OCI-LY1 (cell line): ENCODE measurements around the gene EFHD1.
"Not testable (repeated sequence)": the region's sequence is repeated elsewhere in the genome, so short reads cannot be mapped to it uniquely, and the experiment has no call there.

Source experiments
- H2AFZ ChIP-seq: fragments of 200-600 bp; sonication (generic), shearing (Covaris generic); 2 replicates; pipeline ENCODE4 v1.6.0; 2014; ENCODE audit warnings: antibody characterized with exemption, mild to moderate bottlenecking, low read length
- H3F3A ChIP-seq: fragments of 200-600 bp; sonication (generic), shearing (Covaris generic); 2 replicates; pipeline ENCODE4 v1.6.0; 2014; ENCODE audit warnings: mild to moderate bottlenecking, antibody characterized with exemption, low read length, moderate library complexity; ENCODE audit not compliant: insufficient read depth
- H3K27ac ChIP-seq: fragments of 200-600 bp; sonication (generic); 2 replicates; pipeline ENCODE4 v1.5.1; 2014; ENCODE audit warnings: low read length, mixed run types, mild to moderate bottlenecking, low read depth; ENCODE audit not compliant: poor library complexity, severe bottlenecking
- H3K27me3 ChIP-seq: fragments of 200-600 bp; sonication (generic); 2 replicates; pipeline ENCODE4 v1.6.0; 2014; ENCODE audit warnings: antibody characterized with exemption, mild to moderate bottlenecking, low read length, moderate library complexity; ENCODE audit not compliant: insufficient read depth
- H3K36me3 ChIP-seq: fragments of 200-600 bp; sonication (generic); 2 replicates; pipeline ENCODE4 v1.6.1; 2014; ENCODE audit warnings: mild to moderate bottlenecking, antibody characterized with exemption, low read length, moderate library complexity, mixed read lengths; ENCODE audit not compliant: insufficient read depth
- H3K4me1 ChIP-seq: fragments of 200-600 bp; sonication (generic); 2 replicates; pipeline ENCODE4 v1.5.1; 2014; ENCODE audit warnings: mild to moderate bottlenecking, low read length, moderate library complexity; ENCODE audit not compliant: insufficient read depth, severe bottlenecking
- H3K4me2 ChIP-seq: fragments of 200-600 bp; sonication (generic), shearing (Covaris generic); 2 replicates; pipeline ENCODE4 v1.6.1; 2014; ENCODE audit warnings: low read length
- H3K4me3 ChIP-seq: fragments of 200-600 bp; sonication (generic); 2 replicates; pipeline ENCODE4 v1.5.1; 2014; ENCODE audit warnings: low read length, low read depth, mild to moderate bottlenecking, mixed read lengths; ENCODE audit not compliant: poor library complexity, severe bottlenecking
- H3K79me2 ChIP-seq: fragments of 200-600 bp; shearing (Covaris generic); 2 replicates; pipeline ENCODE4 v1.6.1; 2016; ENCODE audit warnings: mixed run types, low read length, mixed read lengths; ENCODE audit not compliant: insufficient read depth
- H3K9ac ChIP-seq: fragments of 200-600 bp; sonication (generic), shearing (Covaris generic); 2 replicates; pipeline ENCODE4 v1.6.1; 2014; ENCODE audit warnings: mild to moderate bottlenecking, low read length, mixed read lengths
- H3K9me2 ChIP-seq: fragments of 200-600 bp; sonication (generic), shearing (Covaris generic); 2 replicates; pipeline ENCODE4 v1.6.1; 2014; ENCODE audit warnings: low read depth, mild to moderate bottlenecking, low read length, mixed read lengths
- H3K9me3 ChIP-seq: fragments of 200-600 bp; shearing (Covaris generic); 2 replicates; pipeline ENCODE4 v1.6.1; 2014; ENCODE audit warnings: low read length, mixed read lengths
- H4K20me1 ChIP-seq: fragments of 200-600 bp; sonication (generic), shearing (Covaris generic); 2 replicates; pipeline ENCODE4 v1.6.0; 2016; ENCODE audit warnings: mild to moderate bottlenecking, low read length; ENCODE audit not compliant: insufficient read depth
- CTCF ChIP-seq: fragments of 200-600 bp; sonication (generic), shearing (Covaris generic); IDR thresholded peaks from 2 replicates; pipeline ENCODE4 v1.5.1; 2017; ENCODE audit warnings: mild to moderate bottlenecking, antibody characterized with exemption, low read length, moderate library complexity, mixed read lengths
- EZH2 ChIP-seq: fragments of 200-600 bp; sonication (generic), shearing (Covaris generic); IDR thresholded peaks from 2 replicates; pipeline ENCODE4 v1.8.0; 2017; ENCODE audit warnings: borderline replicate concordance, mixed run types, mild to moderate bottlenecking, antibody characterized with exemption, low read length, moderate library complexity, mixed read lengths

EFHD1 gene

GRCh38 chr2:232683368-232683767, 50.0 kb downstream of the EFHD1 start:
- Histone ChIP-seq H3K4me2 (no peak overlapping the region), H3K4me1 (no peaks in the 10 kb centered on the region), H3K9ac (no peak overlapping the region), H2AFZ (no peak overlapping the region), H3K27me3 (no peaks in the 10 kb centered on the region; the same call in 1 of the 2 replicates), H3K79me2 (no peaks in the 10 kb centered on the region), H4K20me1 (no peaks in the 10 kb centered on the region), H3F3A (no peaks in the 10 kb centered on the region), H3K36me3 (no peaks in the 10 kb centered on the region), H3K9me3 (no peaks in the 10 kb centered on the region), H3K4me3 (no peak overlapping the region), H3K27ac (no peak overlapping the region), H3K9me2 (no peaks in the 10 kb centered on the region)
- TF ChIP-seq EZH2: no peak
- no peak for TF ChIP-seq CTCF

- not testable (repeated sequence) for H3K9me3 ChIP-seq, H3K4me3 ChIP-seq, H3K9ac ChIP-seq, H2AFZ ChIP-seq, H3K27me3 ChIP-seq, H3K4me2 ChIP-seq, H3K36me3 ChIP-seq, H3K27ac ChIP-seq, H3K9me2 ChIP-seq, H4K20me1 ChIP-seq, H3K79me2 ChIP-seq, H3F3A ChIP-seq, H3K4me1 ChIP-seq
Measured at GRCh38 chr2:232685391-232685790, 52.0 kb downstream of the EFHD1 start.

GRCh38 chr2:232687382-232688160, 54.2 kb downstream of the EFHD1 start:
- H3K4me2 ChIP-seq: no peak overlapping the region
- no peaks in the 10 kb centered on the region; the same call in none of the 2 replicates for H3K27me3 ChIP-seq
- no peaks in the 10 kb centered on the region for H3K9me3 ChIP-seq
- H3K9me2 ChIP-seq: no peaks in the 10 kb centered on the region
- no peak overlapping the region for H3K4me3 ChIP-seq
- H3K9ac ChIP-seq: no peak overlapping the region
- no peaks in the 10 kb centered on the region for H3K36me3 ChIP-seq
- H4K20me1 ChIP-seq: no peaks in the 10 kb centered on the region
- H3K4me1 ChIP-seq: no peaks in the 10 kb centered on the region
- TF ChIP-seq EZH2: no peak
- no peak for TF ChIP-seq CTCF
- no peak overlapping the region for H3K27ac ChIP-seq
- H3K79me2 ChIP-seq: no peaks in the 10 kb centered on the region
- H2AFZ ChIP-seq: no peak overlapping the region
- no peaks in the 10 kb centered on the region for H3F3A ChIP-seq

DNA sequence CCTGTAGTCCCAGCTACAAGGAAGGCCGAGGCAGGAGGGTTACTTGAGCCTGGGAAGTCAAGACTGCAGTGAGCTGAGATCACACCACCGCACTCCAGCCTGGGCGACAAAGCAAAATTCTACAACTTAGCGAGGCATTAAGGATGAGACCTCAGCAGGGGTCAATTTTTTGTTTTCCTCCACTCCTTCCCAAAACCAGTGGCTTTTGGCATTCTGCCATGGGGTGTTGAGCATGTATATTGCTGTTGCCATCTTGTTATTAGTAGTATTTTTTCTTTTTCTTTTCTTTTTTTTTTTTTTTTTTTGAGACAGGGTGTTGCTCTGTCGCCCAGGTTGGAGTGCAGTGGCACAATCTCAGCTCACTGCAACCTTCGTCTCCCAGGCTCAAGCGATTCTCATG, 54.8 kb downstream of the EFHD1 start:
- Histone ChIP-seq H3K9ac (no peak overlapping the region), H2AFZ (no peak overlapping the region), H3K4me1 (no peaks in the 10 kb centered on the region), H3K4me3 (no peak overlapping the region), H3F3A (no peaks in the 10 kb centered on the region), H3K9me2 (no peaks in the 10 kb centered on the region), H3K27ac (no peak overlapping the region), H3K4me2 (no peak overlapping the region), H3K79me2 (no peaks in the 10 kb centered on the region), H3K9me3 (no peaks in the 10 kb centered on the region), H3K27me3 (no peaks in the 10 kb centered on the region; the same call in none of the 2 replicates), H3K36me3 (no peaks in the 10 kb centered on the region), H4K20me1 (no peaks in the 10 kb centered on the region)
- no peak for TF ChIP-seq CTCF
- TF ChIP-seq EZH2: no peak
